Stimulated activated CD8-positive, alpha-beta memory T cell treated with anti-CD3 and anti-CD28 coated beads, Interleukin-4, amount 100 ng/mL, for 4 hours (primary cell): ENCODE results near the gene CKLF.
"Not testable (repeated sequence)": the region's sequence is repeated elsewhere in the genome, so short reads cannot be mapped to it uniquely, and the experiment has no call there.

Experiments
- DNase-seq, 2 donors: peaks; one replicate each; pipeline ENCODE4 v3.0.0-alpha.2; 2020; ENCODE audit warnings: low read depth in 2 of 2, low spot score in 1 of 2

The CKLF gene

DNA sequence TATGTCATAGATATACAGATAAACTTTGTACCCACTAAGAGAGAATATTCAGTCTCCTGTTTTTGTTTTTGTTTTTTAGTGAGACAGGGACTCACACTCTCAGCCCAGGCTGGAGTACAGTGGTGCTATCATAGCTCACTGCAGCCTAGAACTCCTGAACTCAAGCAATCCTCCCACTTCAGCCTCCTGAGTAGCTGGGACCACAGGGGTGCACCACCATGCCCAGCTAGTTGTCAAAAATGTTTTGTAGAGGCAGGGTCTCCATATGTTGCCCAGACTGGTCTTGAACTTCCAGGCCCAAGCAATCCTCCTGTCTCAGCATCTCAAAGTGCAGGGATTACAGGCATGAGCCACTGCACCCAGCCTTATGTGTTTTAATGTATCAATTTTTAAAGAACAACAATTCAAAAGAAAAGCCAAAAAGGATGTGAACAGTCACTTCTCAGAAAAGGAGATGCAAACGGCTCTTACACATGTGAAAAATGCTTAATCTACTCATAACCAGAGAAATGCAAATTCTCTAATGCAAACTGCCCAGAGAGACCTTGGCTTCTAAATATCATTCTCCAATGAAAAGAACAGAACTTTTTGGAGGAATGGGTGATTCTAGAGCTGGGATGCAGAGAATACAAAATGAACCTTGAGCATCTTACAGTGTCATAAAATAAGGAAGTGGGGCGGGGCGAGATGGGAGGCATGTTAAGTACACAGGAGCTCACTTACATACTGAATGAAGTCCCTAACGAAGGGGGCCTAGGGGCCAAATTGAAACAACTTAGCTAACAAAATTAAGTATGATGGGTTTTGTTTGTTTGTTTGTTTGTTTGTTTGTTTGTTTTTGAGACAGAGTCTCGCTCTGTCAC is 44.8 kb downstream of the CKLF start:
- DNase-seq = no peak

DNA sequence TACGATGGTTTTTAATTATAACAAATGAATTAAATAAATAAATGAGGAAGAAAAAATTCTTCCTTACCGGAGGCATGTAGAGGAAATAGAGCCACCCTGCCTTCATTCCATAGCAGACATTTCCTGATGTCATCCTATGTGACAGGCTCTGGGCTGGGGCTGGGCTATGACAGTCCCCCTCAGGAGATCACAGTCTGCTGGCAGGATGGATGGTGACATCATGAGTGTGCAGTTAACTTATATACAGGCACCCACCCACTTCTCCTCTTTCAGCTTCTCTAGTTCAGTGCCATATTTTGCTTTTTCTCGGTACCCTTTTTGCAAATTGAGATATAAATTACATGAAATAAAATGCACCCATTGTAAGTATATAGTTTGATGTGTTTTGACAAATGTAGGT is 45.7 kb downstream of the CKLF start:
- no peak for DNase-seq

DNA sequence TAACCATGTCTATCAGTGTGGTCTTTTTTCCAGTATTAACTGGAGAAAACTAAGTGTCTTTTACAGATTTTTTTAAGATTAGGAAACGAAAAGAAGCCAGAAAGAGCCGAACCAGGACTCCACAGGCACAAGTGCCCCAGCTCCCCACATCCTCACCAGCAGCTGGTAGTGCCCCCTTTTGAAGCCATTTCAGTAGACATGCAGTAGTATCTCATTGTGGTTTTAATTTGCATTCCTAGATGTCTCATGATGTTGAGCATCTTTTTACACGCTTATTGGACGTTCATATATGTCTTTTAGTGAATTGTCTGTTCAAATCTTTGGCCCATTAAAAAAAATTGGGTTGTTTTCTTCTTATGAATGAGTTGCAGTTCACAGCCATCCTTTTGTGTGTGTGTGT is 47.4 kb downstream of the CKLF start:
- DNase-seq = no peak

DNA sequence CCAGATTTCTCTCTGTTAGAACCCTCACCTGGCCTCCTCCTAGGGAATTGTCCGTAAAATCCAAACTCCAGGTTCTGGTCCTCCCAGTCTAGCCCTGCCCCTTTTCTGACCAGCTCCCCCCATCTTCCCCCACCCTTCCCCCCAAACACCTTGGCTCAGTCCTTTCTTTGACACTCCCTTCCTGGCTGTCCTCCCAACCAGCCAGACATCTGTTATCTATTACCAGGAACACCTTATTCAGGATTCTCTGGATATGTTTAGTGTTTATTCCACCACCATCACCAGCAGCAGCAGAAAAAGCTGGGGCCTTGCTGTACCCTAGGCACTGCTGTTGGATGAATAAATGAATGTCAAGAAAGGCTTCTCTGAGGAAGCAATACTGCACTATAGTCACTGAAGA is 48.1 kb downstream of the CKLF start:
- no peak for DNase-seq

DNA sequence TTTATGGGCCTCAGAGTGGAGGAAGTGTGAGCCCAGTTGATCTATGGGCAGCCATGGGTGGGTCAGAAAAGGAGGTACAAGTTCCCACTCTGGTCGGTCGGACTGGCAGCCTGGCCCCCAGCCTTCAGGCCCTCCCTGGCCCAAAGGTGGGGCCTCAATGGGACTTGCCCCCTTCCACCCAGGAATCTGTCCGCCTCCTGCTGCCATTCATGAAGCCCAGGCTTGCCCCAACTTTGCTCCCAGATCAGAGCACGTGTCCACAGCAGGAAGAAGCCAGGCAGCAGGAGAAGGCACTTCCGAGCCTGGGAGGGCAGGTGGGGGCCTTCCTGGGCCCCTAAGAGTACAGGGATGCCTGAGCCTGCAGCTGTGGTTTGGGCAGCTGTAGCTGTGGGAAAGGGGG is 49.1 kb downstream of the CKLF start:
- no peak for DNase-seq

DNA sequence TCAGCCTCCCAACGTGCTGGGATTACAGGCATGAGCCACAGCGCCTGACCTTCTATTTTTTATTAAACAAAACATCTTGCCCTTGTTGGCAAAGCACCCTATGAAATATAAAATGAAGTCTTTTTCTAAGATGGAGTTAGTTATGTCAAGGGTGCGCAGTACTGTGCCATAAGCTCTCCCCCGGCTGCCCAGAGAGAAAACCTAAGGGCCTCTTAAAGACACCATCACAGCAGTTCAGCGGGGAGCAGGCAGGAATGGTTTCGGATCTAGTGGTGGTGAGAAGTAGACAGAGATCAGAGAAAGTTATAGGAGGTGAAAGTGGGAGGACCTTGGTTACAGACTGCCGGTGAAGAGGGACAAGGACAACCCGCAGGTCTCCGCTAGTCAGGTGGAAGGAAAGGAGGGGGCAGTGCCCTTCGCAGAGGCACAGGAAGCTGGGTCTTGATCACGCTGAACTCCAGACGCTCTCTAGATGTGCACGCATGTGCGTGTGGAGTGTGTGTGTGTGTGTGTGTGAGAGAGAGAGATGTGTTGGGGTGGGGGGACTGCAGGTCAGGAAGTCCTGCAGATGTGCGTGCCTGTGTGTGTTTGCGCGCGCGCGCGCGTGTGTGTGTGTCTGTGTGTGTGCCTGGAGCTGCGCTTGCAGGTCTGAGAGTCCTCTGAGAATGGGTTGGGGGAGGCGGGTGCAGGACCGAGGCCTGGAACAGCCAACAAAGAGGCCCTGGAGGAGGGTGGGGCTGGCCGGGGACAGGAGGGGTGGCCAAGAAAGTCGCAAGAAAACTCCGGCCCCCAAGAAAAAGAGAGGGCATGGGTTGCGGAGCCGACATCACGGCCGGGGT is 51.4 kb downstream of the CKLF start:
- peak in 1 of 2 donors; percentile 38 for DNase-seq

DNA sequence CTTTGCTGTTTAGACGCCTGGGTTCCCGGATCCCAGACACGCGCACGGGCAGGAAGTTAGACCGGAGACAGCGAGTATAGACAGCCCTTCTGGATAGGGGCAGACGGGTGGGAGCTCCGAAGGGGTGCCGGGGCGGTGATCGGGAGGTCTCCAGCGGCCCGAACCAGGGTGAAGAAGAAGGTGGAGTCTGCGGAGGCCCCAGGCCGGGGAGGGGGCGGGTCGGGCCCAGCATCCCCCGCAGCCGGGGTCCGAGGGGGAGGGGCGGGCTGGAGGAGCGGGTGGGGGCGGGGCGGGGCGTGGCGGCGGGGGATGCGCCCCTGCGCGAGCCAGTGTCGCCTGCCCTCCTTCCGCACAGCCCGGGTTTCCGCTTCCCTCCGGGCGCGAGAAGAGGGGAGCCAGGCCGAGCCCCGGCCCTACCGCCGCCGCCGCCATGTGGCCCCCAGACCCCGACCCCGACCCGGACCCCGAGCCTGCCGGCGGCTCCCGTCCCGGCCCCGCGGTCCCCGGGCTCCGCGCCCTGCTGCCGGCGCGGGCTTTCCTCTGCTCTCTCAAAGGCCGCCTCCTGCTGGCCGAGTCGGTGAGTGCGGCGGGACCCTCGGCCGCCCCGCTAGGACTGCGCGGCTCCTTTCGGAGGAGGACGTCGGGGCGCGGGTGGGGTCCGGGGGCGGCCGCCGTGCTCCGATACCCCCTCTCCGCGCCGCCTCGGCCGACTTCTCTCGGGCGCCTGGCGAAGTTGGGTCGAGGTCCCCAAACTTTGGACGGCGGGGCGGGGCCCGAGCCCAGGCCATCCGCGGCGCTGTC is 52.2 kb downstream of the CKLF start, which contains the start of gene CMTM3:
CMTM3 (plus strand) TSS at position 329 of the 801 bp plus-strand sequence; CDS start at position 431, 102 bp downstream.
- DNase-seq = peak; percentile 51 to 52

DNA sequence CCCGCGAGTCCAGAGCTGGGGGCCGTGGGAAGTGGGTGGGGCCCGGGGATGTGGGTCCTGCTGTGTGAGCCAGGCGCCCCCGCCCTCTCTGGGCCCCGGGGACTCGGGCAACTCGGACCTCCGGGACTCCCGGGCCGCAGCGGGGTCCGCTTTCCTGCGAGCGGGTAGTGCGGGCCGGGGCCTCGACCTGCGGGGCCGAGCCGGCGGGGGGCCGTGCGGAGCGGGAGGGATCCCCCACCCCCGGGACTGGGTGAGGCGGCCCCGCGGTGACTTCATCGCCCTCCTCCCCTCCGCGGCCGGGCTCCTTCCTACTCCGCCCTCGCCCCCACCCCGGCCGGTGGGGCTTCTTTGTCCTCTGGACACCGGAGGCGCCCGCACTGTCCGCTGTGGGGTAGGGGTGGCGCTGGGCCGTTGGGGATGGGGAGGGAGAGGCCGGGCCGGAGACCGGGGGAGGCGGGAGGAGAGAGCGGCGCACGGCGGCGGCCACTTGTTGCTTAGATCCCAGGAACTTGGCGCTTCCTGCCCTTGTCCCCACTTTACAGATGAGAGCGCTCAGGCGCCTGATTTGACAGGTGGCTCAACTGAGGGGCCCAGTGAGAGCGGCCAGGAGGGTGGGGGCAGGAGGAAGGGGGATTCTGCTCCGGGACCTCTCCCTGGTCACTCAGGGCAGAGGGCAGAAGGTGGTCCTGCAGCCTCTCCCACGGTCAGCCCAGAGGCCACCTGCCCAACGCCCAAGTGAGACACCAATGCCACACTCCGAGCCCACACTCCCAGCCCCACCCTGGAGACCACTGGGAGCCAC is 53.0 kb downstream of the CKLF start:
- no peak for DNase-seq

DNA sequence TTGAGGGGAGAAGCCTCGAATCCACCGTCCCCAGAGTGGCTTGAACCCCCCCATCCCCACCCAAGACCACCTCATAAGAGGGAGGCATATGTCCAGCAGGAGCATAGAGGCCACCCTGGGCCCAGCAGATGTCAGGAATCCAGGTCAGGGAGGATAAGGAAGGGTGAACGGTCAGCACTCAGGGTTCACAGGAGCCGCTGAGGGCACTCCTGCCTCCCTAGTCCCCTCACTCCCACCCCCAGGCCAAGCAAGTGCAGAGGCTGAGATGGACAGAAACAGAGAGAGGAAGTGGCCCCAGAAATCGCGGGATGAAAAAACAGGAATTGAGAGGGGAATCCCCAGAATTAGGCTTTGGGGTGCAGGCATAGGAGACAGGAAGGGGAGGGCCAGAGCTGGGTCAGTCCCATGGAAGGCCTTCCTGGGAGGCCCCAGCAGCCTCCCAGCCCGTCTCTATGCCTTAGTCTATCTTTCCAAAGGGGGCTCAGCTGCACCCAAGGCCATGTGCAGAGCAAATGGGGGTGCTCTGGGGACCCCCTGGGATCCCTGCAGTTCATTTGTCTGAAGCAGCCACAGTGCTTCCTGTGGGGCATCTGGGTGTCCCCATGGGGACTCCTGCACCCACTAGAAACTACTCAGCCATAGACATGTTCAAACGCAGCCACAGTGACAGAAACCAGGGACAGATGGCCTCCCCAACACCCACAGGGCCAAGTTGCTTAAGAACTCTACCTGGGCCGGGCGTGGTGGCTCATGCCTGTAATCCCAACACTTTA is 53.8 kb downstream of the CKLF start:
- no peak for DNase-seq

DNA sequence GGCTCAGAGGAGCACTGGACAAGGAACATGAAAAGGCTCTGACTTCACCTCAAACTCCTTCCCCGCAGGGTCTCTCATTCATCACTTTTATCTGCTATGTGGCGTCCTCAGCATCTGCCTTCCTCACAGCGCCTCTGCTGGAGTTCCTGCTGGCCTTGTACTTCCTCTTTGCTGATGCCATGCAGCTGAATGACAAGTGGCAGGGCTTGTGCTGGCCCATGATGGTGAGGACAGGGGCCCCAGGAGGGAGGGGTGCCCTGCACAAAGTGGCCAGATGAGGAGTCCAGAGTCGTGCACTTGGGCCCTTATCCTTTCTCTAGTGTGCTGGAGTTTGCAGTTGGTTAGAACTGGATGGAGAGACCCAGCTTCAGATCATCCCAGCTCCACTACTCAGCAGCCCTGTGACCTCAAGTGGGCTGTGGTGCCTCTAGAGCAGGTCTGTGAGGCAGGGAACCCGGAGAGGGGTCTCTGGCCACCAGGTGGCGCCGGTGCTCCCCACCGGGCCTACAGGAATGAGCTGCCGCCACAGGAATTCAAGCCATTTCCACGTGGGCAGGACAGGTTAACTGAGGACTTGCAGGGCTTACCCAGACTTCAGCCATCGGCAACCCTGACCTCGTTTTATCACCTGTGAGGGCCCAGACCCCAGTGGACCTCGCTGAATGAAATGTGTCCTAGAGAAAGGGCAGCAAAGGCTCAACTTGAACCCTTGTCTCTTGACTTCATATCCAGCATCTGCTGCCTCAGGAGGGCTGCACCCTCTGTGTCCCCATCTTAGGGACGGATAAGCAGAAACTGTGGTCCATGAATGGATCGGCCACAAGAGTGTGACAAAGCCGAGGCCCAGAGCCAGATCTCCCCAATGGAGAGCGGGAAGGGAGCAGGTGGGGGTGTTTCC is 56.1 kb downstream of the CKLF start:
- peak; percentile 69 to 70 for DNase-seq

DNA sequence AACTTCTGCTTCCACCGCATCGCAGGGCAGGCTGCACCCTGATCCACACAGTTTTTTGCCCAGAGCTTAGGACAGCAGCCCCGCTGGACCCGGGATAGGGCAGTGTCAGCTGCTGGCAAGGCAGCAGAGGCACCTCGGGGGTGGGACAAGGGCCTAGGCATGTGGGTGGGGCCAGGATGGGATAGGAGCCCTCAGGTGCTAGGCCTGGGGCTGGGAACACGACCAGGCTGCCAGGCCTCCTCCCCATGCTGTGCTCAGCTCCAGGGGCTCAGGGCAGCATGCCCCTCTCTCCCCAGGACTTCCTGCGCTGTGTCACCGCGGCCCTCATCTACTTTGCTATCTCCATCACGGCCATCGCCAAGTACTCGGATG is 56.7 kb downstream of the CKLF start:
- DNase-seq = no peak

DNA sequence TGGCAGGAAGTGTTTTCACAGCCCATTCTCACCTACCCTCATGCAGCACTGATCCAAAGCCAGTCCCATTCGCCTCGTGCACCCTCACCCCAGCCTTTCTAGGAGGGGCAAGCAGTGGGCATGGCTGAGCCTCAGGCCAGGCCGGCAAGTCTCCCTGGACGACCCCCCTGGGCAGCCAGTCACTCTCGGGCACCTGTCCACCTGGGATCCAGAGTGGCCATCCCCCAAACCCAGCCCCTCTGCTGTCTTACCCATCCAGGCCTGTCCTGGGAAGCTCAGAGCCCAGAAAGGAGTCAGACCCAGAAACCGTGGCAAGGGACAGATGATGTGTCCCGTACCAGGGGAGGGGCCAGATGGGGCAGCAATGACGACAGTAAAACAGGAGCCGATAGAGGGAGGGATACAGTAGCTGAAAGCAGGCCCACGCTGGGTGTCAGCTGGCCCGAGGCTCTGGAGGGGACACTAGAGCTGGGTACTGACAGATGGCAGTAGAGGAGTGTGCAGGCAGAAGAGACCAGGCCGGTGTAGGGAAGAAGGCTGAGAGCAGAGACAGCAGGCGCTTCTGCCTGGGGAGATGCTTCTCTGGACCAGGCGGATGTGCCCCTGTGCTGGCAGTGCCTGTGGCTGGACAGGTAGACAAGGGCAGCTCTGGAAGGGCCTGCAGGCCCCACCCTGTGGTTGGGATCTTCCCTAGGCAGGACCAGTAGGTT is 57.9 kb downstream of the CKLF start:
- DNase-seq = no peak

DNA sequence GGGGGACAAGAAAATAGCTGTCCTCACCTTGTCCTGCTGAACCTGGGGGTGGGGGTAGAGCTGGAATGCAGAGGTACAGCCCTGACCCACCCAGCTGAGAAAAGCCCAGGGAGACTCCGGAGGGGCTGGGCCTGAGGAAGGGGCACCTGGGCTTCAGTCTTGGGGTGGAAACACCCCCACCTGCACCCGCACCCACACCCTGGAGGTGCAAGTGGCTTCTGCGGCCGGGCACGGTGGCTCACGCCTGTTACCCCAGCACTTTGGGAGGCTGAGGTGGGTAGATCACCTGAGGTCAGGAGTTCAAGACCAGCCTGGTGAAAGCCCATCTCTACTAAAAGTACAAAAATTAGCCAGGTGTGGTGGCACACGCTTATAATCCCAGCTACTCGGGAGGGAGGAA is 59.5 kb downstream of the CKLF start:
- DNase-seq = not testable (repeated sequence)

DNA sequence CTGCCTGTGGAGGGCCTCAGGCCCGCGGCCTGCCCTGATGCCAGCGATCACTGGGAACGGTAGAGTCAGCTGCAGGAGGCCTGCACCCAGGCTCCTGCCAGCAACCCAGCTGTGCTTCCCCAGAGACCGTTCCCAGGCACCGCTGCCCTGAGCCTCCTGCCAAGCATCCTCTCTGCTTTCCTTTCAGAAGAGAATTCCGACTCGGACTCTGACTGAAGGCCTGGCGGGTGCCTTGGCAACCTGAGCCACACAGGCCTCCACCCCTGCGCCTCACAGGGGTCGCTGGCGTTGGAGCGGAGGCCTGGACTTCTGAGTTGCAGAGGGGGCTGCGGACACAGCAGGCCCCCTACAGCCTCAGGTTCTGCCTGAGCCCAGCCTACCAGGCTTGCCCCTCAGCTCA is 60.0 kb downstream of the CKLF start:
- no peak for DNase-seq

DNA sequence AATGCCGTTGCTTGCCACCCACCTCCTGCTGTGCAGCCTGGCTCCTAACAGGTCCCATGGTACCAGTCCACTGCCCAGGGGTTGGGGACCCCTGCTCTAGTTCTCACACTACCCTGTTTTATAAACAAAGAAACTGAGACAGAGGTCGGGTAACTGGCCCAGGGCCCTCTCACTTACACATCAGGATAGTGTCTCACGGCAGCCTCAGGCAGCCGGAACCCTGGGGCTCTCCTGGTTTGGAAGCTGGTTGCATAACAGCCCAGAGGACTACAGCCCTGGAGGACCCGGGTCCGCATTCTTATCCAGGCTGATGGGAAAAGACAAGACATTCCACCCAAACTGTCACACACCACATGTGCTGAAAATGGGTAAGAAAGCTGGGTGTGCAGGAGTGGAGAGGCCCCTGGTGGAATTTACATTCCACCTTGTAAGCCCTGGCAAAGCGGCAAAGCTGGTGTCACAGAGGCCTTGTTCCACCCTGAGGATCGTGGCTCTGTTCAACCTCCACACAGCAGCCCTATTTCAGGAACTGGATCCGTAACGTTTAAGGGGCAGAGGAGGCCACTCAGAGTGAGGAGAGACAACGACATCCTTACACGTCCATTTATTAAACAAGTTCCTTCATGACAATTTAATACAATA is 61.9 kb downstream of the CKLF start:
- DNase-seq = no peak
